Neural crest cell (in vitro differentiated cells): ENCODE data around the gene BCORL1. TPM values are rescaled to one million over a fixed set of nuclear protein-coding genes. Genes with fewer than 3 reads are reported as not detected.

Experiments
- DNase-seq: peaks from one replicate; pipeline ENCODE4 v3.0.0; 2021; ENCODE audit warnings: low read depth, mixed read lengths, low spot score
- H3K27ac Mint-ChIP-seq: one replicate; pipeline ENCODE4 v1.8.0; 2021; ENCODE audit warnings: mild to moderate bottlenecking, mixed read lengths; ENCODE audit not compliant: unreplicated experiment
- H3K27me3 Mint-ChIP-seq: 2 replicates; pipeline ENCODE4 v1.8.0; 2021; ENCODE audit warnings: low read depth, mild to moderate bottlenecking, mixed read lengths
- H3K36me3 Mint-ChIP-seq: 2 replicates; pipeline ENCODE4 v1.8.0; 2021; ENCODE audit warnings: low read depth, mild to moderate bottlenecking, mixed read lengths
- H3K4me1 Mint-ChIP-seq: 2 replicates; pipeline ENCODE4 v1.8.0; 2021; ENCODE audit warnings: mixed read lengths
- H3K4me3 Mint-ChIP-seq: one replicate; pipeline ENCODE4 v1.8.0; 2021; ENCODE audit warnings: mild to moderate bottlenecking, mixed read lengths
- H3K9me3 Mint-ChIP-seq: 2 replicates; pipeline ENCODE4 v1.8.0; 2021; ENCODE audit warnings: mixed read lengths
- total RNA-seq: library from RNA; stranded (reverse); gene quantifications from 2 replicates; pipeline ENCODE4 v1.2.1, GENCODE V29; 2021
- TF ChIP-seq, protein P1 (sequence below): fragments of 200-600 bp; sonication (generic); conservative IDR thresholded peaks from 2 replicates; pipeline ENCODE4 v1.5.0; 2021; ENCODE audit warnings: antibody characterized with exemption, mild to moderate bottlenecking

The BCORL1 gene
- total RNA-seq, 1 donor from 2014 or later = 46.2 TPM

DNA sequence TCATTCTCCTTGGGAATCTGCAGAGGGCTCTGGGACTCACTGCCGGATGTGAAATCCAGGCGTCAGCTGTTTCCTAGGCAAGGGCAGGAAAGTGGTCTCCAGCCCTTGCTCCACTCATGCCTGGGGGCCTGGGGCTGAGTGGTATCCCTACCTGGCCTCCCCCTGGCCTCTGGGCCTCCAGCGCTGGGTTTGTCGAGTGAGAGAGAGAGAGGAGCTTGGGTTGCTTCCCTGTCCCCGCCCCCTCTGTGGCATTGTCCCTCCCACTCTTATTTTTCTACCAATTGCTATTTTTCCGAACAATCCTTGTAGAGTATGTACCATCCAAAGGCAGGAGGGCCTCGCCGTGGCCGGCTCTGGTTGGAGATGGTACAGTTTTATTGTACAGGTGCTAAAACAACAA, 74.8 kb downstream of the BCORL1 start:
- Mint-ChIP-seq H3K9me3 (peaks cover 3% of the 10 kb centered on the region), H3K4me3 (no peak overlapping the region), H3K4me1 (peaks cover 4% of the 10 kb centered on the region), H3K36me3 (peaks cover 5% of the 10 kb centered on the region), H3K27me3 (peaks cover 4% of the 10 kb centered on the region), H3K27ac (no peak overlapping the region)
- no peak for DNase-seq
- TF ChIP-seq, protein P1, sequence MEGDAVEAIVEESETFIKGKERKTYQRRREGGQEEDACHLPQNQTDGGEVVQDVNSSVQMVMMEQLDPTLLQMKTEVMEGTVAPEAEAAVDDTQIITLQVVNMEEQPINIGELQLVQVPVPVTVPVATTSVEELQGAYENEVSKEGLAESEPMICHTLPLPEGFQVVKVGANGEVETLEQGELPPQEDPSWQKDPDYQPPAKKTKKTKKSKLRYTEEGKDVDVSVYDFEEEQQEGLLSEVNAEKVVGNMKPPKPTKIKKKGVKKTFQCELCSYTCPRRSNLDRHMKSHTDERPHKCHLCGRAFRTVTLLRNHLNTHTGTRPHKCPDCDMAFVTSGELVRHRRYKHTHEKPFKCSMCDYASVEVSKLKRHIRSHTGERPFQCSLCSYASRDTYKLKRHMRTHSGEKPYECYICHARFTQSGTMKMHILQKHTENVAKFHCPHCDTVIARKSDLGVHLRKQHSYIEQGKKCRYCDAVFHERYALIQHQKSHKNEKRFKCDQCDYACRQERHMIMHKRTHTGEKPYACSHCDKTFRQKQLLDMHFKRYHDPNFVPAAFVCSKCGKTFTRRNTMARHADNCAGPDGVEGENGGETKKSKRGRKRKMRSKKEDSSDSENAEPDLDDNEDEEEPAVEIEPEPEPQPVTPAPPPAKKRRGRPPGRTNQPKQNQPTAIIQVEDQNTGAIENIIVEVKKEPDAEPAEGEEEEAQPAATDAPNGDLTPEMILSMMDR = no peak

DNA sequence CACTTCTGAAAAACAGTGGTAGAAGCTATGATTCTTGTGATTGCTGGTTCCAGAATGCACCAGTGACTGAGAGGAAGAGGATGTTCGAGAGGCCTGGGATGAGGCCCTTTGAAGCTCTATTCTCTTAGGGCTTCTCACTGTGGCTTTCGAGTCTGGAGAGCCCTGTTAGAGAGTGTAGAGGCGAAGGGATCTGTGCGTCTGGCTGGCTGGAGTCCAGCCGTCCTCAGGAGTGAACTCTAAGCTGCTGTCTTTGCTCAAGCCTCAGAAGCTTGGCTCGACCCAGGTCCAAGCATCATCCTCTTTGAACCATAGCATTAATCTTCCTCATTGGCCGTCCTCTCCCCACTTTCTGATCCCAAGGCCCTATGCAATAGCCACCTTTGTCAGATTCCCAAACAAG, 76.2 kb downstream of the BCORL1 start:
- peaks cover 4% of the 10 kb centered on the region for H3K4me1 Mint-ChIP-seq
- H3K27me3 Mint-ChIP-seq = peaks cover 4% of the 10 kb centered on the region
- no peak overlapping the region for H3K27ac Mint-ChIP-seq
- DNase-seq = no peak
- peaks cover 3% of the 10 kb centered on the region for H3K9me3 Mint-ChIP-seq
- H3K36me3 Mint-ChIP-seq = peaks cover 5% of the 10 kb centered on the region
- H3K4me3 Mint-ChIP-seq = peak overlapping the region; percentile 75
- TF ChIP-seq, protein P1 = no peak

DNA sequence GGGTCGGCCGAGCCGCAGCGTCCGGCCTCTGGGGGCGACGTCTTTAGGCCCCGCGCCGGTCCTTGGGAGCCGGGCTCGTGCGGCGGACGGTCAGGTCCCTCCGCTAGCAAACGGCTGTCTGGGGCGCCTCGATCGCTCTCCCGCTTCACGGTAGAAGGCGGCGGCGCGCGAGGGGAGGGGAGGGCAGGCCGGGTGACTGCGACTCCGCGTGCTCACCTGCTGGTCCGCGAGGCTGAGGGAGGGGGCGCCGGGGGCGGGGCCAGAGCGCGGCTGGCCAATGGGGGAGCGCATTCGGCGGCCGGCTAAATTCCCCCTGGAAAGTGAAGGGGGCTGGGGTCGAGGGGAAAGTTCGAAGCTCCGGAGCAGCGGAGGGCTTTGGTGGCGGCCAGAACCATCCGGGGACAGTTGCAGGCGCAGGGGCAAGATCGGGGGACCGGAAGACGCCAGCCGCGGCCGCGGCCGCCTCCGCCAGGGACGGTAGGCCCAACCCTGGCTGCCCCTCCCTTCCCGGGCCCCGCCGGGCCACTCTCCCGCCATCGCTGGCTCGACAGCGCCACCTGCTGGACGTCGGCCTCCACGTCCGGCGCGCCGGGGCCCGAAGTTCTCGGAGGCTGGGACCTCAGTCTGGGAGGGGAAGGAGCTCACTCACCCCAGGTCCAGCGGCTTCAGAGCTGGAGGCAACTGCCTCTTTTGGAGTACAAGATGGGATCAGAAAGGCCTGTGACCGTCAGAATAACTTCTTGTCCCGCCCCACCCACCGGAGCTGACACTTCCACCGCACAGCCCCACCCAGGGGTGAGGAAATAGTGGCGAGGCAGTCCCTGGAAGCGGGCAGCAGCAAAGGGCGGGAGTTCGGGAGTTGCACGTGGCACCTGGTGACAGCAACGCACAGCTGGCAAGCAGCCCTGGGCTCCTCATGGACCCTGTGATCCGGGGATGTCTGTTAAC, 78.0 kb downstream of the BCORL1 start:
- H3K9me3 Mint-ChIP-seq = peaks cover 3% of the 10 kb centered on the region
- H3K36me3 Mint-ChIP-seq = peaks cover 5% of the 10 kb centered on the region
- H3K4me1 Mint-ChIP-seq = peaks cover 4% of the 10 kb centered on the region
- H3K4me3 Mint-ChIP-seq = peak overlapping the region; percentile 72
- peak; percentile 87 for DNase-seq
- H3K27ac Mint-ChIP-seq = no peak overlapping the region
- TF ChIP-seq, protein P1 = peak; percentile 90
- peaks cover 4% of the 10 kb centered on the region for H3K27me3 Mint-ChIP-seq

DNA sequence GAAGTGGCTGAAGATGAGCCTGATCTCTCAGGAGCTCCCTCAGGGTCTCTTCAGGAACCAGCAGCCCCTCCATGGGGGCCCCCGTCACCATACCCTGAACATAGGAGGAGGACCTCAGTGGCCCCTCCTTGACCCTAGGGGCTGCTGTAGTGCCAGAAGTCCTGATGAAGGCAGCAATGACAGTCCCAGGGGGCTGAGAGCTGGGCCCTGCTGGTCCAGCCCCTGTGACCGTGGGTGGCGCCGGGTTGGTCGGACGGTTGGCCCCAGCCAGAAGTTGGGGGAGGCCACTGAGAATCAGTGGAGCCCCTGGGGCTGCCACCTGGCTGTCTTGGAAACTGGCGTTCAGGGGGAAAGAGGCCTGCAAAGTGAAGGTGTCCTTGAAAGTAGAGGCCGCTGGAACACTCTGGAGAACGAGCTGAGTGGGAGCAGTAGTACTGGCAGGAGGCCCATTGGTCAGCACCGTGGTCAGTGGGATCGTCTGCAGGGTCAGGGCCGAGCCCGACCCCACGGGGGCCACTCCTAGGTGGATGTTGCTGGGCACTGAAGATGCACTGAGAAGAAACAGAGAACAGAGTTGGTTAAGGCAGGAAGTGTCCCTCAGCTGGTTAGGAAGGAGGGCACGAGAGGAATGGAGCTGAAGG, 84.7 kb downstream of the BCORL1 start:
- DNase-seq = no peak
- peak overlapping the region; percentile 85 for H3K27ac Mint-ChIP-seq

DNA sequence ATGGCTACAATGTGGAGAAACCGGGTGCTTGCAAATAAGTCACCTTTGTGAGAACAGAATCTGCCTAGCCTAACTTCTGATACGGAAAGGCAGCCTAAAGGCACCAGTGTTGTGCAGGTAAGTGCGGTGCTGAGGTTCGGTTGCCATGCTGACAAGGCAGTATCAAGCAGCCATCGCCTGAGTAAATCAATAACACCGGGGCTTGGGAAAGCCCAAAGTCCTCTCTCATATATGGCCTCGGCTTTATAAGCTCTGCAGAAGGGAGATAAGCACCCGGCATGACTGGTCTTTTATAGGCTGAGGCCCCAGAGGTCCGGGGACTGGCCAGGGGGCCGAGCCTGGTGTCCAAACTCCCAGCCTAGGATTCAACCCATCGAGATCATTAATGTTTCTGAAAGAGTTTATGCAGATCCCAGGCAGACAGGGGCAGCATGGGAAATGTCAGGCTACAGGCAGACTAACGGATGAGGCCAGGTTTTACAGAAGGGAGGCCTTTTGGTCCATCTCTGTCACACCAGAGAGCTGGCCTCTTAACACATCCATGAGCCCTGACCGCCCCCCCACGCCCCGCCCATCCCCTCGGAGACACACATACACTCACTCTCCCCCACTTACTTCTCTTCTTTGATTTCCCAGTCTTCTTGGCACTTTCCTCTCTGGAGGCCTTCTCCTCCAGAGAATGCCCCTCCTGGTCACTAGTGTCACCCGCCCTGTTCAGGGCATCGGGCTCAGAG, 89.3 kb downstream of the BCORL1 start:
- Mint-ChIP-seq H3K27me3 (no peaks in the 10 kb centered on the region), H3K9me3 (no peaks in the 10 kb centered on the region), H3K4me1 (no peaks in the 10 kb centered on the region), H3K36me3 (no peaks in the 10 kb centered on the region), H3K27ac (no peak overlapping the region), H3K4me3 (no peak overlapping the region)
- DNase-seq = no peak
- TF ChIP-seq, protein P1 = no peak

More for the DNA sequence above, 84.7 kb downstream of the BCORL1 start:
- no peak overlapping the region for H3K4me3 Mint-ChIP-seq
- peaks cover 3% of the 10 kb centered on the region for H3K27me3 Mint-ChIP-seq
- H3K4me1 Mint-ChIP-seq = no peaks in the 10 kb centered on the region
- H3K36me3 Mint-ChIP-seq = peaks cover 4% of the 10 kb centered on the region
- TF ChIP-seq, protein P1 = no peak
- no peaks in the 10 kb centered on the region for H3K9me3 Mint-ChIP-seq
